GM13977 (cell line): ENCODE results near the gene HSBP1L1.

Experiments
- DNase-seq: peaks from one replicate; pipeline ENCODE4 v3.0.0; 2012; ENCODE audit warnings: low spot score
- in situ Hi-C: fragments of 300-500 bp; cut with MboI; formaldehyde crosslinking; loops from one replicate; pipeline ENCODE4 v1.12.0; 2022; ENCODE audit warnings: low sequenced_read_pairs, low pct_unique_long_range_greater_than_20kb, mixed read lengths, inconsistent platforms; ENCODE audit not compliant: unreplicated experiment
- TF ChIP-seq, protein P1 (sequence below): IDR thresholded peaks from 2 replicates; pipeline ENCODE4 v1.5.1; 2012; ENCODE audit warnings: mild to moderate bottlenecking, control low read depth; ENCODE audit not compliant: insufficient read depth; ENCODE audit errors: extremely low read depth, missing control alignments

The HSBP1L1 gene

DNA sequence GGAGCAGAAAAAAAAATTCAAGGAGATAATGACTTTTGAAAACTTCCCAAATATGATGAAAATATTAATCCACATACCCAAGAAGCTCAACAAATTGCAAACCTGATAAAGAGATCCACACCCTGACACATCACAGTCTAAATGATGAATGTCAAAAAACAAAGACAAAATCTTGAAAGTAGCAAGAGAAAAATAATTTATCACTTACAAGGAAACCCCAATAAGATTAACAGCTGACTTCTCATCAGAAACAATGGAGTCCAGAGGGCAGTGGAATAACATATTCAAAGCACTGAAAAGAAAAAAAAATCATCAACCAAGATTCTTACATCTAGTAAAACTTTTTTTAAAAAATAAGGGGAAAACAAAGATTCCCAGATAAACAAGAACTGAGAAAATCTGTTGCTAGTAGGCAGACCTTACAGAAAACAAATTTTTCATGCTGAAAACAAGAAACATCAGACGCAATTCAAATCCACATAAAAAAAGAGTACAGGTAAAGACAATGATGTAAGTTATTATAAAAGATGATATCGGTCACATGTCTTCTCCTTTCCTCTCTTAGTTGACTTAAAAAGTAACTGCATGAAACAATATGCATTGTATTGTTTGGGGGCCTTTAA, 34.3 kb upstream of the HSBP1L1 start:
- DNase-seq: no peak
- TF ChIP-seq, protein P1, sequence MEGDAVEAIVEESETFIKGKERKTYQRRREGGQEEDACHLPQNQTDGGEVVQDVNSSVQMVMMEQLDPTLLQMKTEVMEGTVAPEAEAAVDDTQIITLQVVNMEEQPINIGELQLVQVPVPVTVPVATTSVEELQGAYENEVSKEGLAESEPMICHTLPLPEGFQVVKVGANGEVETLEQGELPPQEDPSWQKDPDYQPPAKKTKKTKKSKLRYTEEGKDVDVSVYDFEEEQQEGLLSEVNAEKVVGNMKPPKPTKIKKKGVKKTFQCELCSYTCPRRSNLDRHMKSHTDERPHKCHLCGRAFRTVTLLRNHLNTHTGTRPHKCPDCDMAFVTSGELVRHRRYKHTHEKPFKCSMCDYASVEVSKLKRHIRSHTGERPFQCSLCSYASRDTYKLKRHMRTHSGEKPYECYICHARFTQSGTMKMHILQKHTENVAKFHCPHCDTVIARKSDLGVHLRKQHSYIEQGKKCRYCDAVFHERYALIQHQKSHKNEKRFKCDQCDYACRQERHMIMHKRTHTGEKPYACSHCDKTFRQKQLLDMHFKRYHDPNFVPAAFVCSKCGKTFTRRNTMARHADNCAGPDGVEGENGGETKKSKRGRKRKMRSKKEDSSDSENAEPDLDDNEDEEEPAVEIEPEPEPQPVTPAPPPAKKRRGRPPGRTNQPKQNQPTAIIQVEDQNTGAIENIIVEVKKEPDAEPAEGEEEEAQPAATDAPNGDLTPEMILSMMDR: no peak
- in situ Hi-C loops: no loop called here

- in situ Hi-C loops: no loop called here
- DNase-seq: no peak
- TF ChIP-seq, protein P1: no peak
Measured at GRCh38 chr18:79931475-79931874, 33.0 kb upstream of the HSBP1L1 start.

DNA sequence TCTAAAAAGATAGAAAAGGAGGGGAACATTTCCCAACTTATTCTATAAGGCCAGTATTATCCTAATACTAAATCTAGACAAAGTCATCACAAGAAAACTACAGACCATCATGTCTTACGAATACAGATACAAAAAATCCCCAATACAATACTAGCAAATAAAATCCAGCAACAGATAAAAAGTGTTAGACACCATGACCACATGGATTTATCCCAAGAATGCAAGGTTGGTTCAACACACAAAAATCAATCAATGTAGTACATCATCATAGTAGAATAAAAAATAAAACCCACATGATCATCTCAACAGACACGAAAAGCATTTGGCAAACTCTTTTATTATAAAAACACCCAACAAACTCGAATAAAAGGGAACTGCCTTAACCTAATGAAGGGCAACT, 31.5 kb upstream of the HSBP1L1 start:
- TF ChIP-seq, protein P1: no peak
- DNase-seq: no peak
- in situ Hi-C loops: no loop called here

- TF ChIP-seq, protein P1: no peak
- in situ Hi-C loops: no loop called here
- no peak for DNase-seq
Measured at GRCh38 chr18:79933765-79934164, 30.7 kb upstream of the HSBP1L1 start.

DNA sequence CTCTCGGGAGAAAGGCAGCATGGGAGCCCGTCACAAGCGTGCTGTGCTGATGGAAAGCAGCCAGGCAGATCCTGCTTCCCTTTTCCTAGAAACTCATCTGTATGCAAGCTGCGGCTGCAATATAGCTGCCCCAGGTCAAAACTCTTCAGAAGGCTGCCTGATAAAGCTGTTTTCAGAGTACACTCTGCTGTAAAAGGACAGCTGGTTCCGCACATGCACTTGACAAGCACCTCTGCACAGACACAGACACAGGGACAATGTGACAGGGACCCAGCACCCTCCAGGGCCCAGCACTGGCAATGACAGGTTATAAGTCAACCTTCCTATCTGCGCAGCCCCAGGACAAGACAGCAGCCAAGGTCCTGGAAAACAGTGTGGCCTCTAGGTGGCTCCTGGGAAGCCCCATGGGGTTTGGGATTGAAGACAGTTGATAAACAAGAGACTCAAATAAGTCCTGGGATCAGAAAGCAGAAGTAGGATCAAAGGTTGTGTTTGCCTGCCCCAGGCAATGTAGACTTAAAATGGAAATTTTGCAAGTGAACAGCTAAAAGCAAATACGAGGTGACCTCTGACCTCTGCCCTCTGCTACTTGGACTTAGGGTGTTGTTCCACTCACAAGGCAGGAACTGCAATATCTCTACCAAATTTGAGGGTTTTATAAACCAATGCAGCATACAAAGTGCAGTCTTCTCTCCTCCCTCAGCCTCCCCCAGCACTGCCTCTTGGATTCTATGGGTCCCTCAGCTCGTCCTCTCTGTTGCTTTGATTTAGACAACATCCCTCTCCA, 29.9 kb upstream of the HSBP1L1 start:
- TF ChIP-seq, protein P1: no peak
- no peak for DNase-seq
- in situ Hi-C loops: no loop called here

- DNase-seq: no peak
- TF ChIP-seq, protein P1: no peak
- in situ Hi-C loops: no loop called here
Measured at GRCh38 chr18:79935098-79935480, 29.4 kb upstream of the HSBP1L1 start.
